Lung (tissue), 12 donors: ENCODE results near the gene FUT2. TPM values are rescaled to one million over a fixed set of nuclear protein-coding genes. Genes with fewer than 3 reads are reported as not detected.

ENCODE experiments used
- ATAC-seq: fragments of 200-7000 bp; cut with Tn5 transposase; one replicate; pipeline ENCODE4 v1.9.1; 2020; ENCODE audit warnings: moderate number of reproducible peaks; ENCODE audit not compliant: insufficient read depth, low FRiP score
- DNase-seq, 3 donors: peaks; one replicate each; pipeline ENCODE4 v3.0.0-alpha.2; 2013 to 2017
- H3K27ac ChIP-seq, 2 donors: one replicate each; pipeline ENCODE4 v1.5.1; 2013; ENCODE audit warnings: mild to moderate bottlenecking in 2 of 2, moderate library complexity in 2 of 2, control low read depth in 1 of 2, inconsistent platforms in 1 of 2, low read depth in 1 of 2, low read length in 1 of 2
- H3K27me3 ChIP-seq, 3 donors: one replicate each; pipeline ENCODE4 v1.5.1; 2013; ENCODE audit warnings: low read length in 2 of 3; ENCODE audit not compliant: control insufficient read depth in 3 of 3, insufficient read depth in 3 of 3
- H3K36me3 ChIP-seq, 4 donors: one replicate each; pipeline ENCODE4 v1.5.1; 2013; ENCODE audit warnings: low read length in 4 of 4, mild to moderate bottlenecking in 1 of 4, moderate library complexity in 1 of 4; ENCODE audit not compliant: control insufficient read depth in 4 of 4, insufficient read depth in 4 of 4
- H3K4me1 ChIP-seq, 5 donors: one replicate each; pipeline ENCODE4 v1.5.1; 2013; ENCODE audit warnings: low read length in 5 of 5, mild to moderate bottlenecking in 2 of 5, moderate library complexity in 1 of 5; ENCODE audit not compliant: control insufficient read depth in 5 of 5, insufficient read depth in 5 of 5
- H3K4me3 ChIP-seq: one replicate; pipeline ENCODE4 v1.5.1; 2013; ENCODE audit warnings: mild to moderate bottlenecking, control low read depth, moderate library complexity
- H3K9ac ChIP-seq, 2 donors: one replicate each; pipeline ENCODE4 v1.5.1; 2013; ENCODE audit warnings: low read length in 2 of 2, control low read depth in 1 of 2; ENCODE audit not compliant: insufficient read depth in 1 of 2
- H3K9me3 ChIP-seq, 4 donors: one replicate each; pipeline ENCODE4 v1.5.1; 2013; ENCODE audit warnings: low read length in 3 of 4, mild to moderate bottlenecking in 1 of 4, moderate library complexity in 1 of 4; ENCODE audit not compliant: control insufficient read depth in 4 of 4, insufficient read depth in 3 of 4
- CTCF ChIP-seq: IDR thresholded peaks from 2 replicates; pipeline ENCODE4 v1.5.1; 2012; ENCODE audit warnings: mild to moderate bottlenecking; ENCODE audit errors: control extremely low read depth, extremely low read depth
- WGBS, 2 donors: extraction: QIAGEN DNeasy Blood & Tissue Kit; methylation state at CpG; one replicate each; pipeline ENCODE4 v1.1.7; 2013; 5-methylcytosine and 5-hydroxymethylcytosine counted together
- polyA plus RNA-seq, 2 donors: library from polyadenylated mRNA; stranded (reverse); fragments of 200-250 nt; gene quantifications; one replicate each; pipeline ENCODE4 v1.2.1, GENCODE V29; 2013
- total RNA-seq, 2 donors: library from RNA; depleted of rRNA in 1 of 2; stranded (reverse); fragments of >200 nt in 1 of 2; gene quantifications; one replicate each; pipeline ENCODE4 v1.2.1, GENCODE V29; 2014 to 2021
- donor health status: control.
- donor health status: control.
- donor health status: Bipolar disorder and iron deficiency.
- donor health status: healthy.
- donor health status: DM: yes; HTN: yes; CAD: no.

Gene FUT2
- total and polyA plus RNA-seq, 4 donors = 0.40 to 6.5 (median 5.0) TPM

- H3K9ac ChIP-seq = no peak overlapping the region
Observed at GRCh38 chr19:48750771-48751504, 55.2 kb downstream of the FUT2 start.

GRCh38 chr19:48751845-48752495 is 56.2 kb downstream of the FUT2 start:
- H3K36me3 ChIP-seq = peaks cover 0 to 10% (median 0%) of the 10 kb centered on the region in 4 donors
- no peak for ATAC-seq
- peak overlapping the region; percentile 30 for H3K4me3 ChIP-seq
- H3K9ac ChIP-seq = peak overlapping the region in 1 of 2 donors; percentile 58
- TF ChIP-seq CTCF = no peak
- peak overlapping the region in 1 of 2 donors; percentile 69 for H3K27ac ChIP-seq
- no peaks in the 10 kb centered on the region for H3K9me3 ChIP-seq
- DNase-seq = no peak
- peaks cover 0 to 21% (median 5%) of the 10 kb centered on the region in 5 donors for H3K4me1 ChIP-seq
- H3K27me3 ChIP-seq = peaks cover 0 to 10% (median 7%) of the 10 kb centered on the region in 3 donors
- WGBS, 2 donors = 17 to 24% methylated on average over 20 of the region's 20 CpGs

More at GRCh38 chr19:48750771-48751504, 55.2 kb downstream of the FUT2 start:
- Histone ChIP-seq H3K27me3 (peaks cover 0 to 13% (median 10%) of the 10 kb centered on the region in 3 donors), H3K36me3 (peaks cover 0 to 10% (median 0%) of the 10 kb centered on the region in 4 donors), H3K4me1 (peaks cover 0 to 21% (median 5%) of the 10 kb centered on the region in 5 donors), H3K27ac (no peak overlapping the region), H3K9me3 (peaks cover 0 to 2% (median 0%) of the 10 kb centered on the region in 4 donors), H3K4me3 (peak overlapping the region; percentile 3)
- ATAC-seq (no peak), DNase-seq (no peak)
- WGBS, 2 donors = 78 to 81% methylated on average over 29 of the region's 29 CpGs
- no peak for TF ChIP-seq CTCF

GRCh38 chr19:48752496-48753365 is 57.0 kb downstream of the FUT2 start, which contains the start of gene FUT1:
Gene FUT1 (minus strand): TSS chr19:48752641. CDS start chr19:48751281, 1,360 bp downstream.
- Histone ChIP-seq H3K4me3 (peak within 1 kb of the TSS; percentile 30), H3K9ac (peak within 1 kb of the TSS in 1 of 2 donors; percentile 58), H3K4me1 (peaks cover 0 to 18% (median 5%) of the 10 kb centered on the region in 5 donors), H3K9me3 (no peaks in the 10 kb centered on the region), H3K36me3 (peaks cover 0 to 10% (median 0%) of the 10 kb centered on the region in 4 donors), H3K27me3 (peaks cover 0 to 10% (median 7%) of the 10 kb centered on the region in 3 donors), H3K27ac (peak within 1 kb of the TSS in 1 of 2 donors; percentile 69)
- no peak for TF ChIP-seq CTCF
- WGBS, 2 donors = 1 to 2% methylated on average over 60 to 73 of the region's 73 CpGs
- peak; percentile 73 to 88 (median 87) for DNase-seq
- ATAC-seq = peak; percentile 79
